OCI-LY7 (cell line): Measurements from ENCODE around the gene C6orf89.

Experiments used
- EZH2phosphoT487 ChIP-seq: fragments of 200-600 bp; sonication (generic); IDR thresholded peaks from 2 replicates; pipeline ENCODE4 v1.6.1; 2018; ENCODE audit warnings: low read depth, borderline replicate concordance, mild to moderate bottlenecking, mixed run types, antibody characterized with exemption, low read length, moderate library complexity, mixed read lengths
- TF ChIP-seq, protein P1 (sequence below): fragments of 200-600 bp; sonication (generic); conservative IDR thresholded peaks from 2 replicates; pipeline ENCODE4 v1.5.1; 2014; ENCODE audit warnings: mild to moderate bottlenecking, antibody characterized with exemption, low read length, moderate library complexity, mixed read lengths

DNA sequence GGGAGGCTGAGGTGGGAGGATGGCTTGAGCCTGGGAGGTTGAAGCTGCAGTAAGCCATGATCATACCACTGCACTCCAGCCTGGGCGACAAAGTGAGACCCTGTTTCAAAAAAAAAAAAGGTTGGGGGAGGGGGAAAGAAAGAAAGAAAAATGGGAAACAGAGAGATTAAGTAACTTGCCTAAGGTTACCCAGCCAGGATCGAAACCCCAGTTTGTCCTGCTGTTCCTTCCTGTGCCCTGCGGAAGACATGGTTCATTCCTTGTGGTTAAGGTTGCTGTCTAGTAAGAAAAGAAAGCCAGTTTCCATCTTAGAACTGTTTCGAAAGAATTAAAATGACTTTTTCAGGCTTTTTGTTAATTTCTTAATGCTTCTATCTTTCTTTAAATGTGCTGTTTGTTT is 29.8 kb downstream of the C6orf89 start:
- TF ChIP-seq, protein P1, sequence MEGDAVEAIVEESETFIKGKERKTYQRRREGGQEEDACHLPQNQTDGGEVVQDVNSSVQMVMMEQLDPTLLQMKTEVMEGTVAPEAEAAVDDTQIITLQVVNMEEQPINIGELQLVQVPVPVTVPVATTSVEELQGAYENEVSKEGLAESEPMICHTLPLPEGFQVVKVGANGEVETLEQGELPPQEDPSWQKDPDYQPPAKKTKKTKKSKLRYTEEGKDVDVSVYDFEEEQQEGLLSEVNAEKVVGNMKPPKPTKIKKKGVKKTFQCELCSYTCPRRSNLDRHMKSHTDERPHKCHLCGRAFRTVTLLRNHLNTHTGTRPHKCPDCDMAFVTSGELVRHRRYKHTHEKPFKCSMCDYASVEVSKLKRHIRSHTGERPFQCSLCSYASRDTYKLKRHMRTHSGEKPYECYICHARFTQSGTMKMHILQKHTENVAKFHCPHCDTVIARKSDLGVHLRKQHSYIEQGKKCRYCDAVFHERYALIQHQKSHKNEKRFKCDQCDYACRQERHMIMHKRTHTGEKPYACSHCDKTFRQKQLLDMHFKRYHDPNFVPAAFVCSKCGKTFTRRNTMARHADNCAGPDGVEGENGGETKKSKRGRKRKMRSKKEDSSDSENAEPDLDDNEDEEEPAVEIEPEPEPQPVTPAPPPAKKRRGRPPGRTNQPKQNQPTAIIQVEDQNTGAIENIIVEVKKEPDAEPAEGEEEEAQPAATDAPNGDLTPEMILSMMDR = no peak
- no peak for TF ChIP-seq EZH2phosphoT487
